GM12873 (cell line): ENCODE data around the gene ST3GAL3.

Source experiments
- CTCF ChIP-seq: IDR thresholded peaks from 2 replicates; pipeline ENCODE4 v1.5.1; 2012; ENCODE audit warnings: low read depth, mild to moderate bottlenecking, moderate library complexity, low read length, control low read depth; ENCODE audit not compliant: insufficient read depth; ENCODE audit errors: missing control alignments

ST3GAL3 gene

GRCh38 chr1:43867976-43868740 is 160.8 kb downstream of the ST3GAL3 start:
- TF ChIP-seq CTCF: no peak

- no peak for TF ChIP-seq CTCF
Measured at GRCh38 chr1:43868741-43869067, 161.4 kb downstream of the ST3GAL3 start.

- TF ChIP-seq CTCF: no peak
Measured at GRCh38 chr1:43870306-43870705, 163.0 kb downstream of the ST3GAL3 start.

- no peak for TF ChIP-seq CTCF
Measured at GRCh38 chr1:43871181-43871910, 164.0 kb downstream of the ST3GAL3 start.

GRCh38 chr1:43872280-43872679 is 164.9 kb downstream of the ST3GAL3 start:
- no peak for TF ChIP-seq CTCF

- TF ChIP-seq CTCF: no peak
Measured at GRCh38 chr1:43873851-43874250, 166.5 kb downstream of the ST3GAL3 start.

GRCh38 chr1:43874716-43875115 is 167.4 kb downstream of the ST3GAL3 start:
- TF ChIP-seq CTCF: no peak
